DMS114 treated with DMSO at 0.1 percent for 48 hours (cell line): ENCODE results near the gene DUXA.

Source experiments
- DNase-seq: peaks from one replicate; lab custom pipeline; 2025; ENCODE audit not compliant: unreplicated experiment; lab: John Stamatoyannopoulos, UW

DUXA gene

DNA sequence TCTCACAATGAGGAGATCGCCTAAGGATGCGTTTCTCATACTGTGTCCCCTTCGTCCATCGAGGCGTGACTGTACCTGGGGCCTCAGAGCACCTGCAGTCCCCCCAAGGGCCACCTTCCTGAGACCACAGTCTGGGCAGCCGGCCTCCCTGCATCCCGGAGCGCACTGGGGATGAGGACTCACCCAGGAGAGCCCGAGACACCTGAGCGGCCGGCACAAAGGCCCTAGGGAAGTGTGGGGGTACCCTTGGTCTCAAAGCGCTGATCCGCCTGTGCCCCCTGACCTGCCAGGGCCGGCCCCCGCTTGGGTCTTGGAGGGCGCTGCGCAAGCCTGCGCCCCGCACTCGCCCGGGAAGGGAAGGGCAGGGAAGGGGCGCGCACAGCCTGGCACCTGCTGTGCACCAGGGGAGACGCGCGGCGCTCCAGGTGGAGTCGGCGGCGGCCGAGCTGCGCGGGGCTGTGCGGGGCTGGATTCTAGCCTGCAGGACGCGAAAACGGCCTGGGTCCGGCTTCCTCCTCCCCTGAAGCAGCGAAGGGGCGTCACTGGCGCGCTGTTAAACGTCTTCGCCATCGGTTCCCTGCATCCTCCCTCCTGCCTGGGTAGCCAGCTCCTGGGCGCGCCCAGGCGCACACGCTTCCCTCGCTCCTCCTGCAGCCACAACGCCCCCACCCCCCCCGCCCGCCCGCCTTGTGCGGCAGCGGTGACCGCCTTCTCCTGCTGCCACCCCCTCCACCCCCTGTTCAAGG lies 61.1 kb downstream of the DUXA start:
- peak; percentile 39 for DNase-seq
